ENCODE results near the gene RFLNA. TPM values are rescaled to one million over a fixed set of nuclear protein-coding genes. Genes with fewer than 3 reads are reported as not detected.
A peak's percentile ranks its signal among the peaks of the same experiment; 100 is the strongest.

The RFLNA gene
- total RNA-seq, 1 experiment from 2014 or later = not detected

- Mint-ChIP-seq H3K4me1 (ENCODE audit: insufficient read depth, unreplicated experiment) (no peaks in the 10 kb centered on the region), H3K4me3 (ENCODE audit: unreplicated experiment) (no peak overlapping the region), H3K27me3 (ENCODE audit: insufficient read depth, unreplicated experiment) (no peaks in the 10 kb centered on the region), H3K9me3 (ENCODE audit: unreplicated experiment) (no peaks in the 10 kb centered on the region), H3K36me3 (ENCODE audit: insufficient read depth, unreplicated experiment) (peaks cover 72% of the 10 kb centered on the region), H3K27ac (ENCODE audit: low read depth, unreplicated experiment) (no peak overlapping the region)
- DNase-seq (ENCODE audit: unreplicated experiment) = no peak
- BruUV-seq (replicated peaks) = no TSS peak
- POLR2A ChIA-PET = no interaction called here
- TF ChIP-seq CTCF (IDR thresholded peaks at IDR 0.05; ENCODE audit: unreplicated experiment) = no peak
- intact Hi-C loops (cut with micrococcal nuclease) = no loop called here
- CTCF ChIA-PET = interaction anchor here (0.5 to 1.1 kb wide), 3 partner anchors 27 to 427 kb away, joined by 3 read pairs; no protein-coding TSS in a partner anchor
These were observed 44.1 kb downstream of the RFLNA start for GRCh38 chr12:124338876-124339603.

GRCh38 chr12:124340080-124340900 is 45.4 kb downstream of the RFLNA start:
- TF ChIP-seq CTCF (IDR thresholded peaks at IDR 0.05; ENCODE audit: unreplicated experiment) = no peak
- Mint-ChIP-seq H3K4me3 (ENCODE audit: unreplicated experiment) (no peak overlapping the region), H3K4me1 (ENCODE audit: insufficient read depth, unreplicated experiment) (no peaks in the 10 kb centered on the region), H3K27ac (ENCODE audit: low read depth, unreplicated experiment) (peak overlapping the region; percentile 84), H3K9me3 (ENCODE audit: unreplicated experiment) (no peaks in the 10 kb centered on the region), H3K27me3 (ENCODE audit: insufficient read depth, unreplicated experiment) (no peaks in the 10 kb centered on the region), H3K36me3 (ENCODE audit: insufficient read depth, unreplicated experiment) (peaks cover 75% of the 10 kb centered on the region)
- intact Hi-C loops (cut with micrococcal nuclease) = no loop called here
- DNase-seq (ENCODE audit: unreplicated experiment) = no peak
- BruUV-seq (replicated peaks) = no TSS peak
- ChIA-PET POLR2A (no interaction called here), CTCF (no interaction called here)

- Mint-ChIP-seq H3K4me3 (ENCODE audit: unreplicated experiment) (no peak overlapping the region), H3K4me1 (ENCODE audit: insufficient read depth, unreplicated experiment) (no peaks in the 10 kb centered on the region), H3K36me3 (ENCODE audit: insufficient read depth, unreplicated experiment) (peaks cover 79% of the 10 kb centered on the region), H3K9me3 (ENCODE audit: unreplicated experiment) (no peaks in the 10 kb centered on the region), H3K27me3 (ENCODE audit: insufficient read depth, unreplicated experiment) (no peaks in the 10 kb centered on the region), H3K27ac (ENCODE audit: low read depth, unreplicated experiment) (no peak overlapping the region)
- ChIA-PET POLR2A (interaction anchor here (0.8 kb wide), 1 partner anchor 55 kb away, joined by 3 read pairs; no protein-coding TSS in a partner anchor), CTCF (interaction anchor here (0.7 kb wide), 1 partner anchor 280 kb away, joined by 3 read pairs; no protein-coding TSS in a partner anchor)
- DNase-seq (ENCODE audit: unreplicated experiment) = no peak
- intact Hi-C loops (cut with micrococcal nuclease) = no loop called here
- no TSS peak for BruUV-seq (replicated peaks)
- TF ChIP-seq CTCF (IDR thresholded peaks at IDR 0.05; ENCODE audit: unreplicated experiment) = no peak
These were observed 46.8 kb downstream of the RFLNA start for GRCh38 chr12:124341645-124342069.

GRCh38 chr12:124344022-124344421 is 49.1 kb downstream of the RFLNA start:
- no peak for DNase-seq (ENCODE audit: unreplicated experiment)
- POLR2A ChIA-PET = no interaction called here
- Mint-ChIP-seq H3K4me3 (ENCODE audit: unreplicated experiment) (no peak overlapping the region), H3K36me3 (ENCODE audit: insufficient read depth, unreplicated experiment) (peaks cover 74% of the 10 kb centered on the region), H3K9me3 (ENCODE audit: unreplicated experiment) (no peaks in the 10 kb centered on the region), H3K4me1 (ENCODE audit: insufficient read depth, unreplicated experiment) (no peaks in the 10 kb centered on the region), H3K27ac (ENCODE audit: low read depth, unreplicated experiment) (no peak overlapping the region), H3K27me3 (ENCODE audit: insufficient read depth, unreplicated experiment) (no peaks in the 10 kb centered on the region)
- no TSS peak for BruUV-seq (replicated peaks)
- TF ChIP-seq CTCF (IDR thresholded peaks at IDR 0.05; ENCODE audit: unreplicated experiment) = no peak
- intact Hi-C loops (cut with micrococcal nuclease) = no loop called here
- CTCF ChIA-PET = interaction anchor here (1.2 to 1.9 kb wide), 2 partner anchors 11 to 309 kb away, joined by 3 to 6 read pairs; no protein-coding TSS in a partner anchor

Data from MCF 10A (cell line).